RWPE1 (cell line): Measurements from ENCODE around the gene RASGRP2.

Experiments
- CTCF ChIA-PET: fragments of 350-600 bp; sonication (Branson Sonifier 250); formaldehyde crosslinking; extraction: SDS; loops from one replicate; lab custom pipeline; 2021; lab: Yijun Ruan, JAX
- POLR2A ChIA-PET: fragments of 400-600 bp; formaldehyde crosslinking; extraction: SDS; loops from one replicate; lab custom pipeline; 2020; ENCODE audit warnings: antibody characterized with exemption; ENCODE audit not compliant: low non-redundant PET; lab: Yijun Ruan, JAX
- DNase-seq: peaks from one replicate; pipeline ENCODE4 v3.0.0; 2012; ENCODE audit warnings: low spot score
- H3K27ac ChIP-seq: fragments of 450-650 bp; 2 replicates; pipeline ENCODE4 v1.5.1; 2017
- TF ChIP-seq, protein P1 (sequence below): fragments of 450-650 bp; conservative IDR thresholded peaks from 2 replicates; pipeline ENCODE4 v1.5.1; 2017; ENCODE audit warnings: low read depth, mild to moderate bottlenecking

The RASGRP2 gene

DNA sequence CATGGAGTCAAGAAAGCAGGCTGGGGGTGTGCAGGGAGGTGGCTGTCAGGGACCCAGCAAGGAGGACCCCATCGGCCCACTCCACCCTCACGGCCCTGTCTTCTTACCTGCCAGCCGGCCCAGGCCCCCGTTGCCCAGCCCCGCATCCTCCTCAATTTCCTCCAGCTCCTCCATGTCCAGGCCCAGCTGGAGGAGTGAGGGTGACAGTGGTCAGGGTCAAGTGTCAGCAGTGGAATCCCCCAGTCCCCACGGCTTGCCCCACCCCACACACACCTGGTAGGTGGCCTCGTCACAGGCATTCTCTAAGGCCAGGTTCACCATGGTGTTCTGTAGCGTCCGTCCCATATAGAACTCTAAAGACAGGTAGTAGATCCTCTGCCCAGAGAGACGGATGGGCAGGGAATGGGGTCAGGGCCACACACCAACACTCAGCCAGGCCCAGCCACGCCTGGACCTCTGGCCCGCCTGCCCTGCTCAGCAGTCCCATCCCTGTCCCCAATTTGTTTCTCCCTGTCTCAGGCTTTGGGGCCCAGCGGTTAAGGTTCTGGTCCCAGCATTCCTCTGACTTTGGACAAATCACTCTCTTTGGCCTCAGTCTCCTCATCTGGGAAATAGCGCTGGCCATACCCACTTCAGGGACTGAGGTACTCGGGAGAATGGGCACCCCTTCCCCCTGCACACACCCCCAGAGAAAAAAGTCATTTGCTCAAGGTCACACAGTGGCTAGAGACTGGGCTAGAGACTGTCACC is 14.6 kb upstream of the RASGRP2 start:
- POLR2A ChIA-PET, result no interaction called here
- DNase-seq, result no peak
- TF ChIP-seq, protein P1, sequence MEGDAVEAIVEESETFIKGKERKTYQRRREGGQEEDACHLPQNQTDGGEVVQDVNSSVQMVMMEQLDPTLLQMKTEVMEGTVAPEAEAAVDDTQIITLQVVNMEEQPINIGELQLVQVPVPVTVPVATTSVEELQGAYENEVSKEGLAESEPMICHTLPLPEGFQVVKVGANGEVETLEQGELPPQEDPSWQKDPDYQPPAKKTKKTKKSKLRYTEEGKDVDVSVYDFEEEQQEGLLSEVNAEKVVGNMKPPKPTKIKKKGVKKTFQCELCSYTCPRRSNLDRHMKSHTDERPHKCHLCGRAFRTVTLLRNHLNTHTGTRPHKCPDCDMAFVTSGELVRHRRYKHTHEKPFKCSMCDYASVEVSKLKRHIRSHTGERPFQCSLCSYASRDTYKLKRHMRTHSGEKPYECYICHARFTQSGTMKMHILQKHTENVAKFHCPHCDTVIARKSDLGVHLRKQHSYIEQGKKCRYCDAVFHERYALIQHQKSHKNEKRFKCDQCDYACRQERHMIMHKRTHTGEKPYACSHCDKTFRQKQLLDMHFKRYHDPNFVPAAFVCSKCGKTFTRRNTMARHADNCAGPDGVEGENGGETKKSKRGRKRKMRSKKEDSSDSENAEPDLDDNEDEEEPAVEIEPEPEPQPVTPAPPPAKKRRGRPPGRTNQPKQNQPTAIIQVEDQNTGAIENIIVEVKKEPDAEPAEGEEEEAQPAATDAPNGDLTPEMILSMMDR, result no peak
- H3K27ac ChIP-seq, result no peak overlapping the region
- CTCF ChIA-PET, result interaction anchor here (0.6 kb wide), 1 partner anchor 70 kb away, joined by 3 read pairs; no protein-coding TSS in a partner anchor

DNA sequence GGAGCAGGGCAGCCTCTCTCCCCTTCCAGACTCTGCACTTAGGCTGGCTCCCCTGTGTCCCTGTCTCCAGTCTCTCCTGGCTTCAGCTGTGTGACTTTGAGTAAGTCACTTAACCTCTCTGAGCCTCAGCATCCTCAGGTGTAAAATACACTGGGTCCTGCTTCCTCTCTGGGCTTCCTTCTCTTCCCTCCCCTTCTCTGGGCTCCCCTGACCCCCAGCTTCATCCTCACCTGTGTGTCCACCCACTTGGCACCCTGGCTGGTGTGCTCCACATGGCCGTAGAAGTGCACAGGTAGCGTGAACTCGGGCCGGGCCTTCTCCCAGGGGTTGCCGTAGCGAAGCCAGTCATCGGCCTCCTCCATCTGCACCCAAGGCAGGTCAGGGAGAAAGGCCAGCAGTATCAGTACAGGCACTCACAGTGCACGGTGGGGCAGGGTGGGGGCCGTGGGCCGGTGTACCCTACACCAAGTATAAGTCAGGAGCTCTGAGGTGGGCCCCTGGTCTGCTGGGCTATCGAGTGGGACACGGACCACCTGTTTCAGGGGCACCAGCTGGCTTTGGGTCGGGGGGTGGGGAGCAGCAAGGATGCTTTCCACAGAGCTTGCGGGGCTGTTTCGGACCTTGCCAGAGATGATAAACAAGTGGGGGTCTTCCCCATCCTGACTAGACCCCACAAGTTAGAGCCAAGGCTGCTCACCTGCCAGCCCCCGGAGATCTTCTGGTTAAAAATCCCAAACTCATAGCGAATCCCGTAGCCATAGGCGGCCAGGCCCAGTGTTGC is 13.8 kb upstream of the RASGRP2 start:
- TF ChIP-seq, protein P1, result no peak
- ChIA-PET POLR2A (no interaction called here), CTCF (interaction anchor here (0.7 kb wide), 1 partner anchor 70 kb away, joined by 3 read pairs; no protein-coding TSS in a partner anchor)
- DNase-seq, result no peak
- H3K27ac ChIP-seq, result no peak overlapping the region

DNA sequence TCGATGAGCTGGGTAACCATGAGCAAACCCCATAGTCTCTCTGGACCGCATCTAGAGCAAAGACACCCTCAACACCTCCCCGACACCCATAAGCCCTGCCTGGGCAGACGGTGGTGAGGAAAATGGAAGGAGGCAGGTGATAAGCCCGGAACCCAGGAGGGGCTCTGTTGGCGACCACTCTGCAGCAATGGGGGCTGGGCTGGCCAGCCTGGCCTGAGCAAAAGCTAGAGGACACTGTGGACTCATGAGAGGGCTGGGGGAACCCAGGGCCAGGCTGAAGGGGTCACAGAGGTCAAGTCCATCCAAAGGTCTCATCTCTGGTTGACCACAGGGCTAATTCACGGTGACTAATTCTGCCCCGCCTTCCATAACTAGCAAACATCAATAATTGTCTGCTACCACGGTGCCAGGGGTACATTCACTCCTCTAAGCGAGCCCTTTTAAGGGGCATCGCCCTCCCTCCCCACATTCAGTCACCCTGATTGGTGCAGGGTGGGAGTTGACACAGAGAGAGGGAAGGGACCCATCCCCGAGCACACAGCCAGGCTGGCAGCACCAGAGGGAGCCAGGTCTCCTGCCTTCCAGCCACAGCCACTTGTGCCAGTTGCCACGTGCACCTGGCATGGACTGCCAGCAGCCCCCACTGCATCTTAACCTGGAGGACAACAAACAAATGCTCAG is 11.9 kb upstream of the RASGRP2 start:
- ChIA-PET POLR2A (no interaction called here), CTCF (interaction anchor here (1.4 kb wide), 1 partner anchor 13 kb away, joined by 5 read pairs; the partner anchor contains the start of gene RASGRP2)
- H3K27ac ChIP-seq, result no peak overlapping the region
- TF ChIP-seq, protein P1, result no peak
- DNase-seq, result no peak

- POLR2A ChIA-PET, result no interaction called here
- CTCF ChIA-PET, result interaction anchor here (0.7 to 1.4 kb wide), 2 partner anchors 12 to 30 kb away, joined by 4 to 5 read pairs; partner anchors contain the start of gene RASGRP2
- TF ChIP-seq, protein P1, result no peak
- no peak for DNase-seq
- no peak overlapping the region for H3K27ac ChIP-seq
These were observed 11.1 kb upstream of the RASGRP2 start for GRCh38 chr11:64754919-64755662.

GRCh38 chr11:64754124-64754918 is 10.4 kb upstream of the RASGRP2 start:
- TF ChIP-seq, protein P1, result no peak
- ChIA-PET POLR2A (no interaction called here), CTCF (interaction anchor here (0.7 to 1.4 kb wide), 2 partner anchors 11 to 29 kb away, joined by 4 to 5 read pairs; partner anchors contain the start of gene RASGRP2)
- no peak overlapping the region for H3K27ac ChIP-seq
- no peak for DNase-seq
